Thymus (tissue), 11 donors: ENCODE results near the gene VGLL2. TPM values are rescaled to one million over a fixed set of nuclear protein-coding genes. Genes with fewer than 3 reads are reported as not detected.
A peak's percentile ranks its signal among the peaks of the same experiment; 100 is the strongest.
"Not testable (repeated sequence)": the region's sequence is repeated elsewhere in the genome, so short reads cannot be mapped to it uniquely, and the experiment has no call there.

Source experiments
- DNase-seq, 9 donors: peaks; one replicate each; pipeline ENCODE4 v3.0.0-alpha.2; 2013; ENCODE audit warnings: low spot score in 9 of 9, low read depth in 6 of 9, missing footprints in 1 of 9
- H3K27ac ChIP-seq, 2 donors: one replicate each; pipeline ENCODE4 v1.5.1; 2013; ENCODE audit warnings: control low read depth in 1 of 2, low read depth in 1 of 2, low read length in 1 of 2, mild to moderate bottlenecking in 1 of 2, moderate library complexity in 1 of 2
- H3K27me3 ChIP-seq, 2 donors: one replicate each; pipeline ENCODE4 v1.5.1; 2013; ENCODE audit warnings: low read length in 1 of 2; ENCODE audit not compliant: control insufficient read depth in 2 of 2, insufficient read depth in 1 of 2
- H3K36me3 ChIP-seq, 2 donors: one replicate each; pipeline ENCODE4 v1.5.1; 2013; ENCODE audit warnings: low read length in 1 of 2, mild to moderate bottlenecking in 1 of 2, moderate library complexity in 1 of 2; ENCODE audit not compliant: control insufficient read depth in 2 of 2, insufficient read depth in 2 of 2
- H3K4me1 ChIP-seq, 2 donors: one replicate each; pipeline ENCODE4 v1.5.1; 2013; ENCODE audit warnings: low read length in 2 of 2; ENCODE audit not compliant: control insufficient read depth in 2 of 2, insufficient read depth in 2 of 2
- H3K4me3 ChIP-seq, 2 donors: one replicate each; pipeline ENCODE4 v1.5.1; 2013; ENCODE audit warnings: low read length in 2 of 2, control low read depth in 1 of 2, mild to moderate bottlenecking in 1 of 2
- H3K9me3 ChIP-seq, 2 donors: one replicate each; pipeline ENCODE4 v1.5.1; 2013; ENCODE audit warnings: low read length in 1 of 2, mild to moderate bottlenecking in 1 of 2; ENCODE audit not compliant: control insufficient read depth in 2 of 2, insufficient read depth in 1 of 2
- WGBS: extraction: QIAGEN DNeasy Blood & Tissue Kit; methylation state at CpG from one replicate; pipeline ENCODE4 v1.1.7; 2013; 5-methylcytosine and 5-hydroxymethylcytosine counted together
- polyA plus RNA-seq: library from polyadenylated mRNA; stranded (reverse); fragments of 200-250 nt; gene quantifications from one replicate; pipeline ENCODE4 v1.2.3, GENCODE V29; 2013
- total RNA-seq: library from RNA; stranded (reverse); fragments of 120-200 nt; gene quantifications from one replicate; pipeline ENCODE4 v1.2.4, GENCODE V29; 2013
- donor health status: healthy.

The VGLL2 gene
- total and polyA plus RNA-seq, 2 donors, result 0.07 TPM; not detected in 1

- no peaks in the 10 kb centered on the region for H3K9me3 ChIP-seq
- H3K4me1 ChIP-seq, result no peaks in the 10 kb centered on the region
- H3K4me3 ChIP-seq, result no peak overlapping the region
- no peak for DNase-seq
- 83% methylated on average over 2 of the region's 2 CpGs for WGBS
- H3K27me3 ChIP-seq, result no peaks in the 10 kb centered on the region
- no peaks in the 10 kb centered on the region for H3K36me3 ChIP-seq
- no peak overlapping the region for H3K27ac ChIP-seq
Measured at GRCh38 chr6:117237561-117237960, 27.8 kb upstream of the VGLL2 start.

GRCh38 chr6:117244571-117244970 is 20.8 kb upstream of the VGLL2 start:
- not testable (repeated sequence) for H3K27ac ChIP-seq, DNase-seq, H3K36me3 ChIP-seq, H3K4me3 ChIP-seq, H3K9me3 ChIP-seq, H3K4me1 ChIP-seq, H3K27me3 ChIP-seq
- 77% methylated on average over 12 of the region's 13 CpGs for WGBS

GRCh38 chr6:117244979-117245378 is 20.4 kb upstream of the VGLL2 start:
- not testable (repeated sequence) for H3K27me3 ChIP-seq, H3K9me3 ChIP-seq, H3K36me3 ChIP-seq, H3K27ac ChIP-seq, H3K4me1 ChIP-seq, H3K4me3 ChIP-seq, DNase-seq
- WGBS, result 82% methylated on average over 19 of the region's 20 CpGs

- DNase-seq, result no peak
- Histone ChIP-seq H3K4me3 (no peak overlapping the region), H3K9me3 (no peaks in the 10 kb centered on the region), H3K27ac (no peak overlapping the region), H3K27me3 (no peaks in the 10 kb centered on the region), H3K4me1 (no peaks in the 10 kb centered on the region), H3K36me3 (no peaks in the 10 kb centered on the region)
- WGBS, result 84% methylated on average over 2 of the region's 2 CpGs
Measured at GRCh38 chr6:117253785-117254184, 11.6 kb upstream of the VGLL2 start.

GRCh38 chr6:117262799-117263198 is 2.6 kb upstream of the VGLL2 start:
- Histone ChIP-seq H3K36me3 (no peaks in the 10 kb centered on the region), H3K9me3 (peaks cover 2 to 10% of the 10 kb centered on the region in 2 donors), H3K27ac (no peak overlapping the region), H3K27me3 (peaks cover 52 to 65% of the 10 kb centered on the region in 2 donors), H3K4me1 (peaks cover 0 to 11% of the 10 kb centered on the region in 2 donors), H3K4me3 (no peak overlapping the region)
- WGBS, result 39% methylated on average over 8 of the region's 8 CpGs
- DNase-seq, result no peak

- Histone ChIP-seq H3K4me3 (no peak overlapping the region), H3K27me3 (peaks cover 58 to 71% of the 10 kb centered on the region in 2 donors), H3K27ac (no peak overlapping the region), H3K9me3 (peaks cover 2 to 14% of the 10 kb centered on the region in 2 donors), H3K36me3 (no peaks in the 10 kb centered on the region), H3K4me1 (peaks cover 0 to 11% of the 10 kb centered on the region in 2 donors)
- WGBS, result 20% methylated on average over 27 of the region's 27 CpGs
- DNase-seq, result no peak
Measured at GRCh38 chr6:117263353-117263927, 1.9 kb upstream of the VGLL2 start.

- WGBS, result 5% methylated on average over 8 of the region's 8 CpGs
- no peak for DNase-seq
- Histone ChIP-seq H3K36me3 (no peaks in the 10 kb centered on the region), H3K9me3 (peaks cover 2 to 14% of the 10 kb centered on the region in 2 donors), H3K4me1 (peaks cover 0 to 11% of the 10 kb centered on the region in 2 donors), H3K4me3 (no peak overlapping the region), H3K27me3 (peaks cover 62 to 80% of the 10 kb centered on the region in 2 donors), H3K27ac (no peak overlapping the region)
Measured at GRCh38 chr6:117264369-117264691, 1.0 kb upstream of the VGLL2 start.

- Histone ChIP-seq H3K4me1 (peaks cover 0 to 11% of the 10 kb centered on the region in 2 donors), H3K27me3 (peaks cover 64 to 85% of the 10 kb centered on the region in 2 donors), H3K36me3 (no peaks in the 10 kb centered on the region), H3K9me3 (peaks cover 2 to 14% of the 10 kb centered on the region in 2 donors), H3K27ac (no peak overlapping the region), H3K4me3 (peak overlapping the region in 1 of 2 donors; percentile 14)
- no peak for DNase-seq
- WGBS, result 2% methylated on average over 39 of the region's 39 CpGs
Measured at GRCh38 chr6:117264692-117265409, 507 bp upstream of the VGLL2 start.

GRCh38 chr6:117266257-117267053 is 1.1 kb downstream of the VGLL2 start:
- Histone ChIP-seq H3K9me3 (peaks cover 2 to 14% of the 10 kb centered on the region in 2 donors), H3K4me1 (peaks cover 0 to 11% of the 10 kb centered on the region in 2 donors), H3K36me3 (no peaks in the 10 kb centered on the region), H3K4me3 (no peak overlapping the region), H3K27me3 (peaks cover 78 to 97% of the 10 kb centered on the region in 2 donors), H3K27ac (no peak overlapping the region)
- no peak for DNase-seq
- WGBS, result 12% methylated on average over 16 of the region's 16 CpGs
